GM21619 (cell line): Measurements from ENCODE around the gene KLF3.
"Not testable (repeated sequence)": the region's sequence is repeated elsewhere in the genome, so short reads cannot be mapped to it uniquely, and the experiment has no call there.

ENCODE experiments used
- ATAC-seq: cut with Tn5 transposase; IDR thresholded peaks from one replicate; pipeline ENCODE4 v1.9.1; 2021; ENCODE audit not compliant: unreplicated experiment

The KLF3 gene

GRCh38 chr4:38663801-38664705, at the start of gene KLF3:
Gene KLF3 (plus strand): TSS chr4:38664199. CDS start chr4:38680626, 16,427 bp downstream.
- ATAC-seq = peak; percentile 68

GRCh38 chr4:38614231-38614630, 49.8 kb upstream of the KLF3 start:
- ATAC-seq = no peak

- ATAC-seq = no peak
These were observed 48.2 kb upstream of the KLF3 start for GRCh38 chr4:38615847-38616246.

- ATAC-seq = no peak
These were observed 45.5 kb upstream of the KLF3 start for GRCh38 chr4:38618505-38618904.

GRCh38 chr4:38619316-38619715, 44.7 kb upstream of the KLF3 start:
- no peak for ATAC-seq

- ATAC-seq = no peak
These were observed 43.9 kb upstream of the KLF3 start for GRCh38 chr4:38620065-38620464.

- ATAC-seq = no peak
These were observed 43.4 kb upstream of the KLF3 start for GRCh38 chr4:38620527-38621027.

GRCh38 chr4:38621028-38621684, 42.8 kb upstream of the KLF3 start:
- ATAC-seq = no peak

GRCh38 chr4:38621831-38622230, 42.2 kb upstream of the KLF3 start:
- no peak for ATAC-seq

- not testable (repeated sequence) for ATAC-seq
These were observed 41.7 kb upstream of the KLF3 start for GRCh38 chr4:38622340-38622739.

- ATAC-seq = no peak
These were observed 40.7 kb upstream of the KLF3 start for GRCh38 chr4:38623260-38623659.

GRCh38 chr4:38624311-38624710, 39.7 kb upstream of the KLF3 start:
- no peak for ATAC-seq

GRCh38 chr4:38625508-38625907, 38.5 kb upstream of the KLF3 start:
- ATAC-seq = no peak

GRCh38 chr4:38626901-38627444, 37.0 kb upstream of the KLF3 start:
- not testable (repeated sequence) for ATAC-seq

GRCh38 chr4:38630519-38630918, 33.5 kb upstream of the KLF3 start:
- no peak for ATAC-seq

- no peak for ATAC-seq
These were observed 29.8 kb upstream of the KLF3 start for GRCh38 chr4:38634047-38634759.

GRCh38 chr4:38639242-38639641, 24.8 kb upstream of the KLF3 start:
- no peak for ATAC-seq

GRCh38 chr4:38641811-38642210, 22.2 kb upstream of the KLF3 start:
- no peak for ATAC-seq

GRCh38 chr4:38644201-38644600, 19.8 kb upstream of the KLF3 start:
- ATAC-seq = no peak

- no peak for ATAC-seq
These were observed 16.7 kb upstream of the KLF3 start for GRCh38 chr4:38647101-38647819.
